Kidney epithelial cell (primary cell): Measurements from ENCODE around the gene PET100. TPM values are rescaled to one million over a fixed set of nuclear protein-coding genes. Genes with fewer than 3 reads are reported as not detected.

Source experiments
- DNase-seq: peaks from one replicate; pipeline ENCODE4 v3.0.0-alpha.2; 2010; ENCODE audit warnings: low read depth
- H3K27me3 ChIP-seq: 2 replicates; pipeline ENCODE4 v1.6.0; 2011; ENCODE audit warnings: low read length; ENCODE audit not compliant: control insufficient read depth, insufficient read depth
- H3K36me3 ChIP-seq: 2 replicates; pipeline ENCODE4 v1.5.1; 2011; ENCODE audit warnings: low read length; ENCODE audit not compliant: control insufficient read depth, insufficient read depth
- H3K4me3 ChIP-seq: 2 replicates; pipeline ENCODE4 v1.5.1; 2011; ENCODE audit warnings: low read depth, mild to moderate bottlenecking, control low read depth, low read length
- total RNA-seq: library from RNA; depleted of rRNA; stranded (reverse); fragments of >200 nt; gene quantifications from 2 replicates; pipeline ENCODE4 v1.2.3, GENCODE V29; 2015
- TF ChIP-seq, protein P1 (sequence below): IDR thresholded peaks from 2 replicates; pipeline ENCODE4 v1.5.1; 2011; ENCODE audit warnings: mild to moderate bottlenecking, moderate library complexity, low read length, control low read depth, inconsistent platforms; ENCODE audit not compliant: insufficient read depth, poor library complexity, severe bottlenecking

The PET100 gene
- total RNA-seq, 1 donor from 2014 or later: 30.2 TPM

DNA sequence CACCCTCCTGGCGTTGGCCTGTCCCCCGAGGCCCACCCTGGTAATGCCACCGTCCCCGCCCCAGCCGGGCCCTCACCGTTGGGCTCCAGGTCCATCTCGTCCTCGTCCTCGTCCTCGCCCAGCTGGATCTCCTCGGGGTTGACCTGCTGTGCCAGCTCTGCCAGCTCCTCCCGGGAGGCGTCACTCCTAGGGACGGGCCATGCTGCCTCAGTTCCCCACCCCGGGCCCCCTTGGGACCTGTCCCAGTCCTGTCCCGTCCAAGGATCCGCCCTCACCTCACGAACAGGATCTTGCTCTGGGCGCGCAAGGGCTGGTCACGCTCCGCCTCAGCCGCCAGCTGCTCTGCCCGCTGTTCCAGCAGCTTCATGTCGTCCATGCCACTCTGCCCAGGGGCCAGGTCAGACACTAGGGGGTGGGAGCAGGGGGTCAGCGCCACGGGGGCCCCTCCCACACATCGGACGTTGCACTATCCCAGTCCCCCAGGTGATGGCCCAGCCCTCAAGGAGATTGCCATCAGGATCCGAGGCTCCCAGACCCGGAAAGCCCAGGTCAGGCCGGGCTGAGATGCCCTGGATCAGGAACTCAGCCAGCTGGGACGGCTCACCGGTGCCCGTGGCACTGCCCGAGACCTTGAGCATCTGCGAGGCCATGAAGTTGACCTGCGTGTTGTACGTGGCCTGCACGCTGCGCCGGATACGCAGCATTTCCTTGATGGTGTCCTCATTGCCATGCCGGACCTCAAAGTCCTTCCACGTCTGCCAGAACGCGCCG lies 9.7 kb upstream of the PET100 start:
- Histone ChIP-seq H3K36me3 (no peaks in the 10 kb centered on the region), H3K27me3 (no peaks in the 10 kb centered on the region), H3K4me3 (no peak overlapping the region)
- TF ChIP-seq, protein P1, sequence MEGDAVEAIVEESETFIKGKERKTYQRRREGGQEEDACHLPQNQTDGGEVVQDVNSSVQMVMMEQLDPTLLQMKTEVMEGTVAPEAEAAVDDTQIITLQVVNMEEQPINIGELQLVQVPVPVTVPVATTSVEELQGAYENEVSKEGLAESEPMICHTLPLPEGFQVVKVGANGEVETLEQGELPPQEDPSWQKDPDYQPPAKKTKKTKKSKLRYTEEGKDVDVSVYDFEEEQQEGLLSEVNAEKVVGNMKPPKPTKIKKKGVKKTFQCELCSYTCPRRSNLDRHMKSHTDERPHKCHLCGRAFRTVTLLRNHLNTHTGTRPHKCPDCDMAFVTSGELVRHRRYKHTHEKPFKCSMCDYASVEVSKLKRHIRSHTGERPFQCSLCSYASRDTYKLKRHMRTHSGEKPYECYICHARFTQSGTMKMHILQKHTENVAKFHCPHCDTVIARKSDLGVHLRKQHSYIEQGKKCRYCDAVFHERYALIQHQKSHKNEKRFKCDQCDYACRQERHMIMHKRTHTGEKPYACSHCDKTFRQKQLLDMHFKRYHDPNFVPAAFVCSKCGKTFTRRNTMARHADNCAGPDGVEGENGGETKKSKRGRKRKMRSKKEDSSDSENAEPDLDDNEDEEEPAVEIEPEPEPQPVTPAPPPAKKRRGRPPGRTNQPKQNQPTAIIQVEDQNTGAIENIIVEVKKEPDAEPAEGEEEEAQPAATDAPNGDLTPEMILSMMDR: no peak
- DNase-seq: no peak

DNA sequence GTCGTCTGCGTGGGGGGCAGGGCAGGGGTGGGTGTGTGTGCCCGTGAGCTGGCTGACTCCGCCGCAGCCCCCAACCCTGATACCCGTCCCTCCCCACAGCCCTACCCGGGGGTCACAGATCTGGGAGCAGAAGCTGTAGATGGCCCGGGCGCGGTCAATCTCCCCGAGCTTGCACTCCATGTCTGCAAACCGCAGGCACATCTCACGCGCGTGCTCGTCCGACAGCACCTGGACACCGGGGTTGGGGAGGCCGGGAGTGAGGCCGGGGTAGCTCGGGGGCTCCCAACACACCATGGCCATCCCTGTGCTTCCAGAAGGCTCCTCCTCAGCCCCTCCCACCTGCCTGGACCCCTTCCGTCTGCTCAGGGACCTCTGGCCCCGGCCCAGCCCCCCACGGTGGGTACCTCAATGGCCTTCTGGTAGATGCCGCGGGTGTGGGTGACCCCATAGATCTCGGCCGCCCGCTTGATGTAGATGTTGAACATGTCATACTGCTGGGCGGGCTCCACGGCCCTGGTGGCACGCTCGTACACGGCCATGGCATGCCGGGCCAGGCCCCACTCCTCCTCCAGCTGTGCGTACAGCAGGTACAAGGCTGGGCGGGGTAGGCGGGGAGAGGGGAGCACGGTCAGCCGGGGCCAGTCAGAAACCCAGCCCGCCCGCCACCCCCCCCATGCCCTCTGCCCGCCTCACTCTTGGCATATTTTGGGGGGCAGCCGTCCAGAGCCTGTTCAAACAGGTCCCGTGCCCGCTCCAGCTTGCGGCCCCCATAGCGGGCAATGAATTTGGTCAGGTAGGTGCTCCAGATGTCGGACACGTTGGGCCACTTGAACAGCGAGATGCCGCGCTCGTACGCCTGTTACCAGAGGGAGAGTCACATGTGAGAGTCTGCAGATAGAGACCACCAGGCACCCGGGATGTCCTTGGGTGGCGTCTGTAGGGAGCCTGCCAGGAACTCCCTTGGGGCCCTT lies 8.9 kb upstream of the PET100 start:
- no peak overlapping the region for H3K4me3 ChIP-seq
- no peaks in the 10 kb centered on the region for H3K27me3 ChIP-seq
- H3K36me3 ChIP-seq: peaks cover 2% of the 10 kb centered on the region
- TF ChIP-seq, protein P1: no peak
- DNase-seq: no peak

- Histone ChIP-seq H3K27me3 (no peaks in the 10 kb centered on the region), H3K36me3 (peaks cover 2% of the 10 kb centered on the region), H3K4me3 (no peak overlapping the region)
- TF ChIP-seq, protein P1: no peak
- no peak for DNase-seq
Measured at GRCh38 chr19:7622933-7623685, 6.5 kb upstream of the PET100 start.

- Histone ChIP-seq H3K4me3 (no peak overlapping the region), H3K27me3 (no peaks in the 10 kb centered on the region), H3K36me3 (peaks cover 2% of the 10 kb centered on the region)
- TF ChIP-seq, protein P1: no peak
- DNase-seq: no peak
Measured at GRCh38 chr19:7623725-7624603, 5.6 kb upstream of the PET100 start.

DNA sequence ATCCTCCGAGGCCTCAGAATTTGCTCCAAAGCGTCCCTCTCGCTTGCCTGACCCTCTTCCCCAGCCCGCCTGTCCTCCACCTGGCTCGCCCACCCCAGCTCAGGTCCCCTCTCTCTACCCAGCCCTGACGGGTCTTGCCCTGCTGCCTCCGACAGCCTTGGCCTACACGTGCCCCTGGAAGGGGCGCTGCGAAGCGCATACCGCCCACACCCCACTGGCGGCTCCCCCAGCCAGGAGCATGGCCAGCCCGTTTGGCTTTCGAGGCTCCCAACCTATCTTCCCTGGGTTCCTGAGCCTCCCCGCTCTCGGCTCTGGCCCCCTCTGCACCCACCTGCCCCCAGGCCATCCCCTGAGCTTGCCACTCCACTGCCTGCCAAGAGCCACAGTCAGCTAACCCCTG lies 4.8 kb upstream of the PET100 start:
- DNase-seq: no peak
- Histone ChIP-seq H3K36me3 (peaks cover 2% of the 10 kb centered on the region), H3K4me3 (no peak overlapping the region), H3K27me3 (no peaks in the 10 kb centered on the region)
- TF ChIP-seq, protein P1: no peak
